WTC11 (cell line): ENCODE measurements around the gene RASA1. TPM values are rescaled to one million over a fixed set of nuclear protein-coding genes. Genes with fewer than 3 reads are reported as not detected.

ENCODE experiments used
- ATAC-seq: fragments of 200-7000 bp; cut with Tn5 transposase; 2 replicates; pipeline ENCODE4 v1.10.0; 2021; ENCODE audit warnings: mild to moderate bottlenecking, moderate library complexity
- CTCF ChIA-PET: fragments of 300-600 bp; sonication (Branson Sonifier 250); formaldehyde crosslinking; loops from one replicate; lab custom pipeline; 2021; ENCODE audit warnings: antibody characterized with exemption; lab: Charles Lee
- POLR2A ChIA-PET: fragments of 350-600 bp; sonication (Branson Sonifier 250); formaldehyde crosslinking; loops from one replicate; lab custom pipeline; 2021; ENCODE audit warnings: antibody characterized with exemption; lab: Charles Lee
- DNase-seq: peaks from one replicate; pipeline ENCODE4 v3.0.0; 2021; ENCODE audit warnings: low spot score
- H3K27ac Mint-ChIP-seq: 2 replicates; pipeline ENCODE4 v1.8.0; 2021; ENCODE audit warnings: mixed read lengths
- H3K27me3 Mint-ChIP-seq: 2 replicates; pipeline ENCODE4 v1.8.0; 2021; ENCODE audit warnings: low read depth, mild to moderate bottlenecking, moderate library complexity, mixed read lengths
- H3K36me3 Mint-ChIP-seq: 2 replicates; pipeline ENCODE4 v1.8.0; 2021; ENCODE audit warnings: mixed read lengths
- H3K4me1 Mint-ChIP-seq: 2 replicates; pipeline ENCODE4 v1.8.0; 2022; ENCODE audit warnings: mixed read lengths
- H3K4me3 Mint-ChIP-seq: 2 replicates; pipeline ENCODE4 v1.8.0; 2021; ENCODE audit warnings: mild to moderate bottlenecking, moderate library complexity, mixed read lengths
- H3K9me3 Mint-ChIP-seq: 2 replicates; pipeline ENCODE4 v1.8.0; 2021; ENCODE audit warnings: mixed read lengths
- E2F1 ChIP-seq: sonication (generic); formaldehyde crosslinking; IDR thresholded peaks from 2 replicates; pipeline ENCODE4 v1.8.0; 2022; ENCODE audit warnings: mild to moderate bottlenecking, missing genetic modification reagents
- E2F4 ChIP-seq: sonication (generic); formaldehyde crosslinking; IDR thresholded peaks from 2 replicates; pipeline ENCODE4 v1.8.1; 2022; ENCODE audit warnings: low read depth, mild to moderate bottlenecking, moderate library complexity, missing genetic modification reagents, borderline replicate concordance
- ELF4 ChIP-seq: sonication (generic); formaldehyde crosslinking; IDR thresholded peaks from 2 replicates; pipeline ENCODE4 v1.8.1; 2022; ENCODE audit warnings: low read depth, mild to moderate bottlenecking, moderate library complexity, missing genetic modification reagents
- ESRRA ChIP-seq: sonication (generic); formaldehyde crosslinking; IDR thresholded peaks from 2 replicates; pipeline ENCODE4 v1.8.1; 2022; ENCODE audit warnings: mild to moderate bottlenecking, missing genetic modification reagents, borderline replicate concordance
- GTF2I ChIP-seq: fragments of 250-450 bp; sonication (Bioruptor Pico); conservative IDR thresholded peaks from 2 replicates; pipeline ENCODE4 v1.4.0; 2021; ENCODE audit warnings: mild to moderate bottlenecking
- HMGA2 ChIP-seq: fragments of 250-450 bp; sonication (Bioruptor Pico); IDR thresholded peaks from 2 replicates; pipeline ENCODE4 v1.4.0; 2021; ENCODE audit warnings: mild to moderate bottlenecking, moderate library complexity
- MAX ChIP-seq: sonication (generic); formaldehyde crosslinking; IDR thresholded peaks from 2 replicates; pipeline ENCODE4 v1.8.0; 2022; ENCODE audit warnings: mild to moderate bottlenecking, missing genetic modification reagents
- MLX ChIP-seq: sonication (generic); formaldehyde crosslinking; IDR thresholded peaks from 2 replicates; pipeline ENCODE4 v1.8.1; 2023; ENCODE audit warnings: mild to moderate bottlenecking, missing genetic modification reagents, moderate library complexity
- NFATC4 ChIP-seq: fragments of 250-450 bp; sonication (Bioruptor Pico); IDR thresholded peaks from 2 replicates; pipeline ENCODE4 v1.9.0; 2021; ENCODE audit warnings: mild to moderate bottlenecking
- TCF7 ChIP-seq: sonication (generic); formaldehyde crosslinking; IDR thresholded peaks from 2 replicates; pipeline ENCODE4 v1.8.0; 2022; ENCODE audit warnings: mild to moderate bottlenecking, low read depth, missing genetic modification reagents, moderate library complexity
- USF1 ChIP-seq: sonication (generic); formaldehyde crosslinking; IDR thresholded peaks from 2 replicates; pipeline ENCODE4 v1.8.0; 2022; ENCODE audit warnings: mild to moderate bottlenecking, missing genetic modification reagents
- ZNF281 ChIP-seq: sonication (generic); formaldehyde crosslinking; IDR thresholded peaks from 2 replicates; pipeline ENCODE4 v1.8.0; 2023; ENCODE audit warnings: mild to moderate bottlenecking, missing genetic modification reagents
- ZNF317 ChIP-seq: sonication (generic); formaldehyde crosslinking; IDR thresholded peaks from 2 replicates; pipeline ENCODE4 v1.8.1; 2023; ENCODE audit warnings: low read depth, mild to moderate bottlenecking, moderate library complexity, missing genetic modification reagents, borderline replicate concordance
- ZNF396 ChIP-seq: fragments of 250-450 bp; sonication (Bioruptor Pico); IDR thresholded peaks from 2 replicates; pipeline ENCODE4 v1.8.0; 2021; ENCODE audit warnings: mild to moderate bottlenecking, moderate library complexity, borderline replicate concordance
- total RNA-seq: library from RNA; stranded (reverse); gene quantifications from 3 replicates; pipeline ENCODE4 v1.2.3, GENCODE V29; 2021

Gene RASA1
- total RNA-seq, 1 experiment from 2014 or later: 31.0 TPM

GRCh38 chr5:87361031-87361445 lies 93.4 kb downstream of the RASA1 start:
- H3K27me3 Mint-ChIP-seq: no peaks in the 10 kb centered on the region
- POLR2A ChIA-PET: no interaction called here
- no peaks in the 10 kb centered on the region; the same call in 1 of the 2 replicates for H3K36me3 Mint-ChIP-seq

GRCh38 chr5:87361536-87362213 lies 94.0 kb downstream of the RASA1 start:
- no peaks in the 10 kb centered on the region for H3K27me3 Mint-ChIP-seq
- no peak overlapping the region for H3K27ac Mint-ChIP-seq
- peaks cover 17% of the 10 kb centered on the region for H3K4me1 Mint-ChIP-seq
- ChIA-PET CTCF (no interaction called here), POLR2A (no interaction called here)
- H3K9me3 Mint-ChIP-seq: no peaks in the 10 kb centered on the region
- ATAC-seq: no peak
- H3K4me3 Mint-ChIP-seq: no peak overlapping the region
- TF ChIP-seq E2F4: no peak
- TF ChIP-seq ZNF396 (CRISPR knock-in tag): no peak
- TF ChIP-seq E2F1 (CRISPR knock-in tag): no peak
- TF ChIP-seq ELF4 (CRISPR knock-in tag): no peak
- TF ChIP-seq MLX (CRISPR knock-in tag): no peak
- no peak for TF ChIP-seq GTF2I
- no peak for TF ChIP-seq ESRRA (CRISPR knock-in tag)
- no peak for TF ChIP-seq TCF7 (CRISPR knock-in tag)
- no peak for TF ChIP-seq NFATC4 (CRISPR knock-in tag)
- no peak for DNase-seq
- no peaks in the 10 kb centered on the region; the same call in 1 of the 2 replicates for H3K36me3 Mint-ChIP-seq

More at GRCh38 chr5:87361031-87361445, 93.4 kb downstream of the RASA1 start:
- H3K4me3 Mint-ChIP-seq: no peak overlapping the region
- peaks cover 17% of the 10 kb centered on the region for H3K4me1 Mint-ChIP-seq
- TF ChIP-seq ZNF281 (no peak), ZNF317 (CRISPR knock-in tag) (no peak), HMGA2 (no peak), USF1 (CRISPR knock-in tag) (no peak)
- no peak overlapping the region; the same call in 1 of the 2 replicates for H3K27ac Mint-ChIP-seq
- H3K9me3 Mint-ChIP-seq: no peaks in the 10 kb centered on the region
- ATAC-seq (no peak), DNase-seq (no peak)
- CTCF ChIA-PET: no interaction called here

GRCh38 chr5:87367243-87367642 lies 99.6 kb downstream of the RASA1 start:
- POLR2A ChIA-PET: no interaction called here
- TF ChIP-seq MAX (CRISPR knock-in tag): no peak
- TF ChIP-seq, all 79 proteins: peak for 0
- no peak for ATAC-seq
- no peak overlapping the region for H3K27ac Mint-ChIP-seq
- H3K27me3 Mint-ChIP-seq: no peaks in the 10 kb centered on the region
- peaks cover 3% of the 10 kb centered on the region; the same call in 1 of the 2 replicates for H3K36me3 Mint-ChIP-seq
- H3K4me3 Mint-ChIP-seq: no peak overlapping the region
- H3K4me1 Mint-ChIP-seq: peaks cover 17% of the 10 kb centered on the region
- CTCF ChIA-PET: no interaction called here
- no peaks in the 10 kb centered on the region for H3K9me3 Mint-ChIP-seq
- no peak for DNase-seq
